ENCODE data around the gene CCNO.

The CCNO gene

DNA sequence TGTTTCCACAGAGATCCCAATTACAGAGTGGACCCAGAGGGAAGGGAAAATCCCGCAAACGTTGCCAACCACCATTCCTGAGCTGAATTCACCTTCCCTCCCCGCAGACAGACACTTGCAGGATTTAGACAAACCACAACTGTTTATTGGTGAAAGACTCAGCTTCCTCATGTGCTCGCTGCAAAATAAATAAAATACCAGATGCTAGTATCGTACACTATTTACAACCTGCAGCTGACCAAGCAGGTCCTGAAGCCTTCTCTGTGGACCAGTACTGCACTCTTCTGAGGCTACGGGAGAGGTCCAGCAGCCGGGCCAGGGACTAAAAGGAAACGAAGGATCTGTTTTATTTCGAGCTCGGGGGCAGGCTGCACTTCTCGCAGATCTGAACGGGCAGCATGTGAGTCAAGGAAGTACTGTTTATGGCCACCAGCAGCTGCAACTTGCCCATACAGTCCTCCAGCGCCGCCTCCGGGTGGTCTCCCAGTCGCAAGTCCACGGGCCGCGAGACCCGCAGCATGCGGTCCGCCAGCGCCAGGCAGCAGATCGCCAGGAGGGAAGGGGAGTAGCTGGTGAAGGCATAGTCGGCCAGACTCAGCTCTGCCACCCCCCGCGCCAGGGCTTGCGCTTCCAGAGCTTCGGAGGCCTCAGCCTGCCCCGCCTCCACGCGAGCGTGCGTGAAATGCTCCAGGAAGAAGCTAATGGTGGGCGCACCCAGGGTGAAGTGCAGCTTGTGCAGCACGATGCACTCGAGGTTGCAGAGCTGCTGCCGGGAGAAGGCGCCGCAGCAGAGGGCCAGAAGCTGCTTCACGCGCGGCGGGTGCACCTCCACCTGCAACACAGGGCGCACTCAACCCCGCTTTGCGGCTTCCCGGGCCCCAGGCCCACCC is 2.1 kb downstream of the CCNO start:
- Histone ChIP-seq H3K9ac (ENCODE audit: low read length) (no peak overlapping the region), H3K4me3 (ENCODE audit: low read length) (peak overlapping the region; percentile 59), H3K4me1 (ENCODE audit: control insufficient read depth, insufficient read depth, low read length) (peaks cover 29% of the 10 kb centered on the region), H3K9me3 (ENCODE audit: control insufficient read depth, low read length) (no peaks in the 10 kb centered on the region), H3K27me3 (replicated peaks; ENCODE audit: control insufficient read depth, insufficient read depth, low read length) (peaks cover 67% of the 10 kb centered on the region), H3K36me3 (ENCODE audit: control insufficient read depth, insufficient read depth, low read length, severe bottlenecking) (no peaks in the 10 kb centered on the region)
- DNase-seq (ENCODE audit: low read depth), result peak; percentile 8

DNA sequence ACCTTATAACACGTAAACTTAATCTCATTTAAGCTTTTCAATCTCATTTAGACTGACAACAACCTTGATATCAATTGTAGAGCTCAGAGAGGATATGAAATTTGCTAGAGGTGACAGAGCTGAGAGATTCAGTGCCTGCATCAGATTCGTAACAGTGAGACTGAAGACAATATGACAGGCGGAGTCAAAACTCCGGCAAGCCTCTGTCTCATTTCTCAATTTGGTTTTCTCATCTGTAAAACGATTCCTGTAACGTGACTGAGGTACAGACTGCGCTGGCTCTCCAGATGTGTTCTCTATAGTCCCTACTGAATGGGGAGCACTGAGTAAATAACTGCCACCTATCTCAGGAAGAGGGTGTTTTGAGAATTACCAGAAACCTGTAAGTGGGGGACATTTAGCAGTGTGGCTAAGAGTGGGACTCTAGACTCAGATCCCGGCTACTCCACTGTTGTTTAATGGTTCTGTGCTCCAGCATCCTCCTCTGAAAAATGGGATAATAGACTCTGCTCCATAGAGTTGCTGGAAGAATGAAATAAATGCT is 3.2 kb downstream of the CCNO start:
- Histone ChIP-seq H3K9me3 (ENCODE audit: control insufficient read depth, low read length) (no peaks in the 10 kb centered on the region), H3K4me3 (ENCODE audit: low read length) (no peak overlapping the region), H3K4me1 (ENCODE audit: control insufficient read depth, insufficient read depth, low read length) (peaks cover 29% of the 10 kb centered on the region), H3K9ac (ENCODE audit: low read length) (no peak overlapping the region), H3K27me3 (replicated peaks; ENCODE audit: control insufficient read depth, insufficient read depth, low read length) (peaks cover 75% of the 10 kb centered on the region), H3K36me3 (ENCODE audit: control insufficient read depth, insufficient read depth, low read length, severe bottlenecking) (no peaks in the 10 kb centered on the region)
- DNase-seq (ENCODE audit: low read depth), result no peak

DNA sequence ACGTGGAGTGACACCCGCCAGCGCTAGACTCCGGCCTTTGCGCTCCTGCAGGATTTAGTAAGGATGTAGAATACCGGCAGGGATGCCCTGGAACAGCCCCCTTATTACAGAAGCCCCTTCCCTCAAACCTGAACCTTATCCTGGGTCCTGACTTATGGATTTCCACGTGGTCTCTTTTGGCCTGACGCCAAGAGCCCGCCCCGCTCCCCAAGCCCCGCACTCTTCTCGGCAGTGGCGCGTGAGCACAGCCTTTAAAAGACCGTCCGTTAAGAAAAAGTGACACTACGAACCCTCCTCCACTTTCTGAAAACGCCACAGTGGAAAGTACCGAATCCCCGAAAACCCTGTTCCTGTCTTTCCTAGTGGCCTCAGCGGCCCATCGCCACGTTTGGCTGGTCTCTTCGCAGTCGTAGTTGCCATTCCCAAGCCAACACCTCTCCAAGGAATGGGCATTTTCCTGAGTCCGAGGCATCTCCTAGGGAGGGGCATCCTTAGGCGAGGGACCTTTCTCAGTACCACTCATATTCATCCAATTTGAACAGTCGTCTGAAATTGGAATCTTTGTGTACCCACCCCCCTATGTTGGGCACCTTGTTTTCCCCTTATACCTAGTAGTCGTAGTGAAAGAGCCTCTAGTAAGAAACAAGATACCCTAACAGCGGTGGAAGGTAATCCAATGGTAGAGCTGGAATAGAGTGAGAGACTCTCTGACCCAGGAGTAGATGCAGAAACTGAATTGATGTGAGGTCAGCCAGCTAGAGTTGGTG is 5.6 kb downstream of the CCNO start:
- Histone ChIP-seq H3K4me3 (ENCODE audit: low read length) (peak overlapping the region; percentile 71), H3K36me3 (ENCODE audit: control insufficient read depth, insufficient read depth, low read length, severe bottlenecking) (no peaks in the 10 kb centered on the region), H3K4me1 (ENCODE audit: control insufficient read depth, insufficient read depth, low read length) (peaks cover 15% of the 10 kb centered on the region), H3K9ac (ENCODE audit: low read length) (no peak overlapping the region), H3K9me3 (ENCODE audit: control insufficient read depth, low read length) (no peaks in the 10 kb centered on the region), H3K27me3 (replicated peaks; ENCODE audit: control insufficient read depth, insufficient read depth, low read length) (peaks cover 94% of the 10 kb centered on the region)
- no peak for DNase-seq (ENCODE audit: low read depth)

DNA sequence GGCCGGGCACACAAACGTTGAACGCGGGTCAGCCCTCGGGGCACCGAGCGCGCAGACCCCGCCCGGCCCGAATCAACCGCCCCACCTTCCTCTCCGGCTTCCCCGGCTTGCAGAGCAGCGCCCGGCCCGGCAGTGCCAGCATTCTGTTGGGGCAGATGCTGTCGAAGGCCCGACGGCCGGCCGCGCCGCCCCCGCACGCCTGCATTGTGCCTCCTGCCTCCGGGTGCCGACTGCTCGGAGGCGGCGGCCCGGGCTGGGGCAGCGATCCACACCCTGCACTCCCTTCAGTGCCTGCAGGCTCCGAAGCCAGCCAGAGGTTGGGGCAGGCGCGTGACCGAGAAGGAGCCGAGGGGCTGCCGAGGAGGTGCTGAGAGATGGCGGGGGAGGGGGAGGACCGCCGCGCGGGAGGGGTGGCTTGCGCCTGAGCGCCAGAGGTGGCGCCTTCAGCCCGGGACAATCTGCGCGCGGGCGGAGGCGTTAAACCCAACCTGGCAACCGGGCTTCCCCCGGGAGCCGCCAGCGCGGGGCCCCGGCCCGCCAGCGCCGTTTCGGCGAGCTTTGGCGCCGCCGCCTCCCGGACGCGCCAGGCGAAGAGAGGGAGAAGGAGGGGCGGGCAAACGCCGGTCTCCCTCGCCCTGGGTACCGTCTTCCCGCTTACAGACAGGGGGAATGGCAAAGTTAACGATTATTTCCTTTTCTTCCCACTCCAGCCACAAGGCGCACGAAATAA is 6.3 kb downstream of the CCNO start, which contains the start of gene MCIDAS:
Gene MCIDAS (minus strand): TSS at position 382 of the 730 bp plus-strand sequence. CDS start 177 bp downstream, at position 205.
- Histone ChIP-seq H3K4me3 (ENCODE audit: low read length) (peak within 1 kb of the TSS; percentile 71), H3K9me3 (ENCODE audit: control insufficient read depth, low read length) (peaks cover 6% of the 10 kb centered on the region), H3K27me3 (replicated peaks; ENCODE audit: control insufficient read depth, insufficient read depth, low read length) (peaks cover 94% of the 10 kb centered on the region), H3K4me1 (ENCODE audit: control insufficient read depth, insufficient read depth, low read length) (peaks cover 8% of the 10 kb centered on the region), H3K9ac (ENCODE audit: low read length) (no peak within 1 kb of the TSS), H3K36me3 (ENCODE audit: control insufficient read depth, insufficient read depth, low read length, severe bottlenecking) (no peaks in the 10 kb centered on the region)
- peak; percentile 50 for DNase-seq (ENCODE audit: low read depth)

DNA sequence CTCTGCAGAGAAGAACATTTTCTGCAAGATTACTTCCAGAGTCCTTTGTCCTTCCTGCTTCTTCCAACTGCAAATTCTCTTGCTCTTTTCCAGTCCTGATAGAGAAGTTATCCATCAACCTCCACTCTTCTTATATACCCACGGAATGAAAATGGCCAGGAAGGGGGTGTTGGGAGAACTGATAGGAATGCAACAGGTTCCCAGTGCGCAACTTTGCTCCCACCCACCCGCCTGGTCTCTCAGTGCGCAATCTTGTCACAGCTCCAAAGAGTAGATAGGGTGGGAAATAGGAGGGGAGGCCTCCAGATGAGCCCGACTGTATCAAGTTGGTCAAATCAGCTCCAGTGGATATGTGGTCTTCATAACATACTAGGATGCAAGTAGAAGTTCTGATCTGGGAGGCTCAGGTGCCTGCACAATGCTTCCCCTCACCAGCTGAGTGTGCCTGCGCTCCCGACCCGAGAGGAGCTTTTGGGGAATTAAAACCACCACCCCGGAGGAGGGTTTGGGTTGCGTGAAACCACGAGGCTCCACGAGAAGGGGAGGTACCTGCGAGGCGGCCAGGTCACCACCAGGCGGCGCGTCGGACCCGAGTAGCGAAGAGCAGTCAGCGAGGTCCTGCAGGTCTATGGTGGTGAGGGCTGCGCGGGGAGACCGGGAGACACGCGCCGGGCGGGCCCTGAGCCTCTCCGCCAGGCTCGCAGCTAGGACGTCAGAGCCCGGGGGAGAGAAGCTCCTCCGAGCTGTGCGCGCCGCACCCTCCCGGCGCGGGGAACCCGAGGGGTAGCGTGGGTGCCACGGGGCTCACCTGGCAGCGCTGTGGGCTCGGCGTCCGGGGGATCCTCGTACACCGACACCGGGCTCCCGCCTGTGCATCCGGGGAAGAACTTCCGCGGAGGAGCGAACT is 7.1 kb downstream of the CCNO start:
- peaks cover 2% of the 10 kb centered on the region for H3K4me1 ChIP-seq (ENCODE audit: control insufficient read depth, insufficient read depth, low read length)
- H3K36me3 ChIP-seq (ENCODE audit: control insufficient read depth, insufficient read depth, low read length, severe bottlenecking), result no peaks in the 10 kb centered on the region
- H3K4me3 ChIP-seq (ENCODE audit: low read length), result peak overlapping the region; percentile 71
- peaks cover 93% of the 10 kb centered on the region for H3K27me3 ChIP-seq (replicated peaks; ENCODE audit: control insufficient read depth, insufficient read depth, low read length)
- H3K9ac ChIP-seq (ENCODE audit: low read length), result no peak overlapping the region
- peaks cover 8% of the 10 kb centered on the region for H3K9me3 ChIP-seq (ENCODE audit: control insufficient read depth, low read length)
- peak; percentile 55 for DNase-seq (ENCODE audit: low read depth)

DNA sequence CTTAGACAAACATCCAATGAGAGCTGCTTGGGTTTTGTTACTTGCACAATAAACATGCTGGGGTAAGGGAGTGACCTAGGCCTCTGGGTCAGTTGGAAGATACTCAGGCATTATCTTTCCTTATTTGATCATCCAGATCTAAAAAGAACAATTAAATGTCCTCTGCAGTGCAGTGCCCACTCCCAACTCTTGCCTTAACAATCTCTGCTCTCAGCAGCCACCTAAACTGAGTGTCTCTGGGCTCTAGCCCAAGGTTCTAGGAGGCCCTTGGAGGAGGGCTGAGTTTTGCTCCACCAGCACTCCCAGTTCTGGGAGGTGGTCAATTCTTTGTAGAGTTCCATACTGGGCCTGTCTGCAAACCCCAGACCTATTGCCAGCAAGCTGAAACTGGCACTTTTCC is 8.1 kb downstream of the CCNO start:
- H3K9me3 ChIP-seq (ENCODE audit: control insufficient read depth, low read length), result peaks cover 8% of the 10 kb centered on the region
- peaks cover 7% of the 10 kb centered on the region for H3K4me1 ChIP-seq (ENCODE audit: control insufficient read depth, insufficient read depth, low read length)
- H3K9ac ChIP-seq (ENCODE audit: low read length), result no peak overlapping the region
- no peak overlapping the region for H3K4me3 ChIP-seq (ENCODE audit: low read length)
- no peak for DNase-seq (ENCODE audit: low read depth)
- H3K36me3 ChIP-seq (ENCODE audit: control insufficient read depth, insufficient read depth, low read length, severe bottlenecking), result no peaks in the 10 kb centered on the region
- peaks cover 93% of the 10 kb centered on the region for H3K27me3 ChIP-seq (replicated peaks; ENCODE audit: control insufficient read depth, insufficient read depth, low read length)

DNA sequence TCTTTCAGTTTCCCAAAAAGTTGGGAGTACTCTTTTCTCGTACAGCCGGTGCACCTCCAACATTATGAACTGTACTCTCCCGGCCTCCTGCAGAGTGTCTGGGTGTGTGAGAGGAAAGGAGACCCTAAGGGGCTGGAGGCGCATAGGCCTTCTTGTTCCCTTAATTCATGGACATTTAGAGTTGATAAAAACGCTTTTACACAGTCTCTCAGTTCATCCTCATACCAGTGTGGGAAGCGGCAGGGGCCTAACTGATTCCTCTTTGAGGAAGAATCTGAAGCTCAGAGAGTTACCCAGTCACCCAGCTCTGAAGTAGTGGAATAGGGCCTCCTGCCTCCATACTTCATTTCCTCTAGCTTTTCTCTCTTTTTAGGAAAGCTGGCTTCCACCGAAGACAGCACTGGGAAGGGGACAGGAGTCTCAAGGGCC is 9.6 kb downstream of the CCNO start:
- Histone ChIP-seq H3K9ac (ENCODE audit: low read length) (no peak overlapping the region), H3K36me3 (ENCODE audit: control insufficient read depth, insufficient read depth, low read length, severe bottlenecking) (no peaks in the 10 kb centered on the region), H3K27me3 (replicated peaks; ENCODE audit: control insufficient read depth, insufficient read depth, low read length) (peaks cover 90% of the 10 kb centered on the region), H3K4me3 (ENCODE audit: low read length) (no peak overlapping the region), H3K9me3 (ENCODE audit: control insufficient read depth, low read length) (peaks cover 8% of the 10 kb centered on the region), H3K4me1 (ENCODE audit: control insufficient read depth, insufficient read depth, low read length) (peaks cover 7% of the 10 kb centered on the region)
- DNase-seq (ENCODE audit: low read depth), result no peak

DNA sequence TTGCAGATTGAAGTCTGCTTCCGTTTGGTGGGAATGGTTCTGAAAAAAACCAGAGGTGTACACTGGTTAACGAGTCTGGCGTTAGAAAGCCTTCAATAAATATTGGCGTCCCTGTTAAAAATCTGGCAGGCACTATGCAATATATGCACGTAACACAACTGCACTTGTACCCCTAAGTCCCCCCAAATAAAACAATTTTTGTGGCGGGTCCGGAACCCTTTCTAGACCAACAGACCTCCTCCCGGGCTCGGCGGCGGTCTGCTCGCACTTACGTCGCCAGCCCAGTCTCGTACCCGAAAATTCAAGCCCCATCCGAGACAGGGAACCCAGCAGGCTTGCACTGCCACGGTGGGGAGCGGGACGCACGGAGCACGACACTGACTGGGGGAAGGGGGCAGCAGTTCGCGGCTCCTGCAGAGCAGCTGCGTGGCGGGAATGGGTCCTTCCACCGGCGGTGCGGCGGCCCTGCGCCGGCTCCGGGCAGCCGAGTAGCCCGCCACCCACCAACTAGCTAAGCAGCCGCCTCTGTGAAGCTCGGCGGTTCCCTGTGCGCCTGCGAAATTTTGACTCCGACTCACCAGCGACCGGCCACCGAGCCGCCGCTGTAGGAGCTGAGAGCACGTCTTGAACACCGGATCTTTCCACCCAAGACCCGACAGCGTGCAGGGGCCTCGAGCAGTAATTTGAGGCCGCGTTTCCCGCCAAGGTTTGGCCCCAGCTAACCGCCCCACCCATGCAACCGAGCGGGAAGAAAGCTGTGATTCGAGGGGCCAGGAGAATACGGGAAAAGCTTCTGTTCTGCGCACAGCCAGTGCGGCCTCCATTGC is 10.2 kb downstream of the CCNO start:
- H3K27me3 ChIP-seq (replicated peaks; ENCODE audit: control insufficient read depth, insufficient read depth, low read length), result peaks cover 88% of the 10 kb centered on the region
- H3K9ac ChIP-seq (ENCODE audit: low read length), result no peak overlapping the region
- no peak overlapping the region for H3K4me3 ChIP-seq (ENCODE audit: low read length)
- peaks cover 8% of the 10 kb centered on the region for H3K9me3 ChIP-seq (ENCODE audit: control insufficient read depth, low read length)
- H3K4me1 ChIP-seq (ENCODE audit: control insufficient read depth, insufficient read depth, low read length), result peaks cover 7% of the 10 kb centered on the region
- no peaks in the 10 kb centered on the region for H3K36me3 ChIP-seq (ENCODE audit: control insufficient read depth, insufficient read depth, low read length, severe bottlenecking)
- no peak for DNase-seq (ENCODE audit: low read depth)

DNA sequence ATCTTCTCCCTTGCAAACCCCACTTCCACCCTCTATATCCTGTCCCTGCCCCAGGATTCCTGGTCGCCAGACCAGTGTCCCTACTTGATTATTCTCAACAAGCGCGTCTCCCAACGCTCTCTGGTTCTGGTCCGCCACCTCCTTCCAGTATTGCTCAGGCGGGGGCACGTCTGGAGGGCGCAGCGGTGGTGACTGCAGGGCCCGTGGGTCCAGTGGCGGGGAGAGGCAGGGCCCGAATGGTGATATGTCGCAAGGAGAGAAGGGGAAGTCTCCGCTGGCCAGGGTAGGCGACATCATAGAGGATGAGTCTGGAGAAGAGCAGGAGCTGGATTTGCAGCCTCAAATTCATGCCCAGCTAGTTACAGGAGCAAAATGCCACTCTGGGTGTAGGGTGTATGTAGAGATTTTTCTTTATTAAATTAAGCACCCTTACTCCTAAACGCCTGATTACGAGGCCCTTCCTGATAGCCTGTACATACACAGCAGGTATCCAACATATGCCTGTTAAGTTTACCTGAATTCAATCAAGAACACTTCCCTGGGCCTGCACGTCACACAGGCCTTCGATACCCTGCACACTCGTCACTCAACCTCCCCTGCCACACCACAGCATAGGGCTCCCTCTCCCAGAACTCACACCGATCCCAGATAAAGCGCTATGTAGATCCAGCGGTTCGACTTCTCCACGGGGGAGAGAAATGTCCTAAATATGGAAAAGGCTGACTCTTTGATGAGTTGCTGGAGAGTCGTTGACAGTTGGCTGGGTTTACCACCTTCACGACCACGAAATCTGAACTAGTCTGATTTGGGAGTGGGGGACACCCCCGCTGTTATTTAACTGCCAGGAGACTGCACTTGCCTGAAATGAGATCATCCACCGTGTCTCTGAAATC is 11.1 kb downstream of the CCNO start:
- Histone ChIP-seq H3K4me3 (ENCODE audit: low read length) (no peak overlapping the region), H3K27me3 (replicated peaks; ENCODE audit: control insufficient read depth, insufficient read depth, low read length) (peaks cover 83% of the 10 kb centered on the region), H3K36me3 (ENCODE audit: control insufficient read depth, insufficient read depth, low read length, severe bottlenecking) (no peaks in the 10 kb centered on the region), H3K9me3 (ENCODE audit: control insufficient read depth, low read length) (peaks cover 8% of the 10 kb centered on the region), H3K4me1 (ENCODE audit: control insufficient read depth, insufficient read depth, low read length) (peaks cover 7% of the 10 kb centered on the region), H3K9ac (ENCODE audit: low read length) (no peak overlapping the region)
- DNase-seq (ENCODE audit: low read depth), result no peak
